Gastrocnemius medialis (tissue), 4 donors: ENCODE measurements around the gene CORO2A.

Source experiments
- POLR2A ChIP-seq, 2 donors: fragments of 450-650 bp; IDR thresholded peaks; one replicate each; pipeline ENCODE4 v1.6.1; 2017; ENCODE audit warnings: antibody characterized with exemption in 2 of 2, mild to moderate bottlenecking in 2 of 2, moderate library complexity in 2 of 2
- TF ChIP-seq, protein P1 (sequence below), 5 experiments: fragments of 450-650 bp in 3 of 5; fragments of 200-600 bp in 2 of 5; sonication (generic) in 2 of 5; IDR thresholded peaks in 4 of 5; conservative IDR thresholded peaks in 1 of 5; 1 replicate in 4 of 5; 2 replicates in 1 of 5; pipeline ENCODE4 v1.5.1; 2016 to 2019; ENCODE audit warnings: antibody characterized with exemption in 5 of 5, mild to moderate bottlenecking in 3 of 5, moderate library complexity in 3 of 5

DNA sequence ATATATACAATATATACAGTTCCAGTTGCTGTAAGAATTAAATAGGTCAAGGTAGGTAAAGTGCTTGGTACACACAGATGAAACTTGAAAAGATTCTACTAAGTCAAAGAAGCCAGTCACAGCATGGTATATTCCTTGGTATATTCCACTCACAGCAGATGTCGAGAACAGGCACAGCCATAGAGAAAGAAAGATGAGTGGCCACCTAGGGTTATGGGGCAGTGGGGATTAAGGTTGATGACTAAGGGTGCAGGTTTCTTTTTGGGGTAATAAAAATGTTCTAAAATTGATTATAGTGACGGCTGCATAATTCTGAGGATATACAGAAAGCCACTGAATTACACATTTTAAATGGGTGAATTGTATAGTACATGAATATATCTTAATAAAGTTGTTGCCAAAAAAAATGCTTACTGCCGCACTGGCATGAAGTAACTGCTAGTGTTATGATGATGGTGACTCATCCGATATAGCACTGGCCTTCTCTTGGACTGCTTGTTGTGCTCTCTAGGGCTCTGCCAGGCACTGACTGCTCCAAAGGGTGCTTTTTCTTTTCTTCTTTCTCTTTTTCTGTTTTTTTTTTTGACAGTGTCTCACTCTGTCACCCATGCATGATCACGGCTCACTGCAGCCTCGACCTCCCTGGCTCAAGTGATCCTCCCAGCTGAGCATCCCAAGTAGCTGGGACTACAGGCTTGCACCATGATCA lies 39.5 kb upstream of the CORO2A start:
- TF ChIP-seq POLR2A (IDR thresholded peaks at IDR 0.05), result no peak
- TF ChIP-seq, protein P1, sequence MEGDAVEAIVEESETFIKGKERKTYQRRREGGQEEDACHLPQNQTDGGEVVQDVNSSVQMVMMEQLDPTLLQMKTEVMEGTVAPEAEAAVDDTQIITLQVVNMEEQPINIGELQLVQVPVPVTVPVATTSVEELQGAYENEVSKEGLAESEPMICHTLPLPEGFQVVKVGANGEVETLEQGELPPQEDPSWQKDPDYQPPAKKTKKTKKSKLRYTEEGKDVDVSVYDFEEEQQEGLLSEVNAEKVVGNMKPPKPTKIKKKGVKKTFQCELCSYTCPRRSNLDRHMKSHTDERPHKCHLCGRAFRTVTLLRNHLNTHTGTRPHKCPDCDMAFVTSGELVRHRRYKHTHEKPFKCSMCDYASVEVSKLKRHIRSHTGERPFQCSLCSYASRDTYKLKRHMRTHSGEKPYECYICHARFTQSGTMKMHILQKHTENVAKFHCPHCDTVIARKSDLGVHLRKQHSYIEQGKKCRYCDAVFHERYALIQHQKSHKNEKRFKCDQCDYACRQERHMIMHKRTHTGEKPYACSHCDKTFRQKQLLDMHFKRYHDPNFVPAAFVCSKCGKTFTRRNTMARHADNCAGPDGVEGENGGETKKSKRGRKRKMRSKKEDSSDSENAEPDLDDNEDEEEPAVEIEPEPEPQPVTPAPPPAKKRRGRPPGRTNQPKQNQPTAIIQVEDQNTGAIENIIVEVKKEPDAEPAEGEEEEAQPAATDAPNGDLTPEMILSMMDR (IDR thresholded peaks at IDR 0.05 in 4 of 5, conservative IDR thresholded peaks at IDR 0.05 in 1 of 5), result no peak
